ES-I3 (cell line): ENCODE results near the gene GALNT17.
"Not testable (repeated sequence)": the region's sequence is repeated elsewhere in the genome, so short reads cannot be mapped to it uniquely, and the experiment has no call there.

ENCODE experiments used
- H3K36me3 ChIP-seq: 2 replicates; pipeline ENCODE4 v1.6.1; 2013; ENCODE audit warnings: mild to moderate bottlenecking, low read length, control low read depth, moderate library complexity; ENCODE audit not compliant: insufficient read depth
- H3K4me1 ChIP-seq: 2 replicates; pipeline ENCODE4 v1.6.1; 2013; ENCODE audit warnings: mild to moderate bottlenecking, control low read depth, low read length; ENCODE audit not compliant: insufficient read depth
- H3K9ac ChIP-seq: 2 replicates; pipeline ENCODE4 v1.6.1; 2013; ENCODE audit warnings: low read depth, mild to moderate bottlenecking, low read length, moderate library complexity
- H3K9me3 ChIP-seq: 2 replicates; pipeline ENCODE4 v1.6.1; 2013; ENCODE audit warnings: mild to moderate bottlenecking, low read length, moderate library complexity; ENCODE audit not compliant: control insufficient read depth, insufficient read depth

GALNT17 gene

DNA sequence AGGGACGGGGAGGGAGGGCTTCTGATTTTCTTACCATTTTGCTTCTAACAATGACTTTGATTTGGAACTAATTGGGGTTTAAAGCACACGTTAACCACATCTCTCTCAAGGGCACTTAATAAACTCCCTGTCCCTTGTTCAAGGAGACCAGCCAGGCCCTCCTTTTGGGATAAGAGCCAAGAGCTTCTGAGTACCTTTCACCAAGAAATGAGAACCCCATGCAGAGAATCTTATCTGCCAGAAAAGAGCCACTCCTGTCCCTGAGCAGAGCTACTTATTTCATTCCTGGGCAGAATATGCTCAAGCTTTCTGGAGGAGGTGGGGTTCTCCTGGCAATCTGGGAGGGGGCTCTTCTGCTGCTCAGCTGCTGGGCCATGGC is 574.6 kb downstream of the GALNT17 start:
- Histone ChIP-seq H3K36me3 (peaks cover 2% of the 10 kb centered on the region; the same call in 1 of the 2 replicates), H3K9me3 (peaks cover 14% of the 10 kb centered on the region), H3K9ac (no peak overlapping the region), H3K4me1 (no peaks in the 10 kb centered on the region)

DNA sequence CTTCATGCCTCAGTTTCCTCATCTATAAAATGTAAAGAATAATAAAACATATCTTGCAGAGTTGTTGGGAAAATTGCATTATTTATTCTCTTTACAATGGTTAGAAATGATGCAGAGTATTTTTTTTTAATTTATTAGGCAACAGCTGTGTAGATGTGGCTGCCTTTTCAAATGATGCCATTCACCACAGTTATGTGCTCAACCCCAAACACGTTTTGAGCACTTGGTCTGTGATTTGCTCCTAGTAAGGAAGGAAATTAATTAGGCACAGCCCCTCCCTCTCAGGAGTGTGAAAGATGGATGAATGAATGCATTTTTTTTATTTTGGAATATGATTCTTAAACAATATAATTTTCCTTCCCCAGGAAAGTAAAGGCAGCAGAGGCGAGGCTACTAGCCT is 575.1 kb downstream of the GALNT17 start:
- Histone ChIP-seq H3K9me3 (peaks cover 14% of the 10 kb centered on the region), H3K4me1 (no peaks in the 10 kb centered on the region), H3K36me3 (peaks cover 2% of the 10 kb centered on the region; the same call in 1 of the 2 replicates), H3K9ac (no peak overlapping the region)

DNA sequence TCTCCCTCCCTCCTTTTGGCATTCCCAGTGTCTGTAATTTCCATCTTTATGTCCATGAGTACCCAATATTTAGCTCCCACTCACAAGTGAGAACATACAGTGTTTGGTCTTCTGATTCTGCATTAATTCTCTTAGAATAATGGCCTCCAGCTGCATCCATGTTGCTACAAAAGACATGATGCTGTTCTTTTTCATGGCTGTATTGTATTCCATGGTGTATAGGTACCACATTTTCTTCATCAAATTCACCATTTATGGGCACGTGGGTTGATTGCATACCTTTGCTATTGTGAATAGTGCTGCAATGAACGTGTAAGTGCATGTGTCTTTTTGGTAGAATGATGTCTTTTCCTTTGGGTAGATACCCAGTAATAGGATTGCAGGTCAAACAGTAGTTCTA is 576.8 kb downstream of the GALNT17 start:
- H3K4me1 ChIP-seq, result no peaks in the 10 kb centered on the region
- no peak overlapping the region for H3K9ac ChIP-seq
- H3K36me3 ChIP-seq, result peaks cover 2% of the 10 kb centered on the region; the same call in 1 of the 2 replicates
- H3K9me3 ChIP-seq, result peaks cover 14% of the 10 kb centered on the region

DNA sequence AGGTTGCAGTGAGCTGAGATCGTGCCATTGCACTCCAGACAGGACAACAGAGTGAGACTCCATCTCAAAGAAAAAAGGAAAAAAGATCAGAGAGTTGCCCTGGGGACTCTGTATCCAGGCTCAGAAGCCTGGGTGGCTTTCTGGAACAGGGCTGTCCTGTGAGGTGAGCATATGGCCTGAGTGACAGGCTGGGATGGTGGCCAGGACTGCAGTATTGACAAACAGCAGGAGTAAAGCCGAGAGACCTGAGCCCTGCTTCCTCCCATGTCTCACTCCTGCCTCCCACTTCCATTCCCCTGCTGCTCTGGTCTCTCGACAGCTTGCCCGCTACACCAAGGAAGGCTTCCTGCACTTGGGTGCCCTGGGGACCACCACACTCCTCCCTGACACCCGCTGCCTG is 578.5 kb downstream of the GALNT17 start:
- H3K9ac ChIP-seq, result no peak overlapping the region
- H3K9me3 ChIP-seq, result peaks cover 14% of the 10 kb centered on the region
- H3K36me3 ChIP-seq, result peaks cover 2% of the 10 kb centered on the region; the same call in 1 of the 2 replicates
- no peaks in the 10 kb centered on the region for H3K4me1 ChIP-seq

DNA sequence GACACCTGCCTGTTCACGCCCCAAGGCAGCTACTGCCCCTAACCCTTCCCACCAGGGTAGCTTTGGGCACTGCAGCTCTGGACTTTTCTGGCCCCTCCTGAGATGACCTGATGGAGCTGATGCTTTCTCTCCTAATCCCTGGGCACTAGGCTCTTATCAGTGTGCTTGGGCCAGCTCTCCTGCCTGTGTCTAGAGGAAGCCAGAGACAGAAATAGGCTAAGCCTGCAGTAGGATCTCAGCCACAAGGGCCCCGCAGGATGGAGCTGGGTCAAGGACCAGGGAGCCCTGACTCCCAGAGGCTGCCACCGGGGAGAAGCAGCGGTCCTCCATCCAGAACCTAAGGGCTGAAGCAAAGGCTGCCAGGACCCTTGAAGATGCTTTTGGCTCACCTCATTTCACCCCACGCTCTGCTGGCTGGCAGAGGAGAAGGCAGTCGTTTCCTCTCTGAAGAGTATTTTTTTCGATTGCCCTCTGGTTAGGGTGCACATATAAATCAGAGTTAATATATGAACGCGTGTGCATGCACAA is 580.8 kb downstream of the GALNT17 start:
- Histone ChIP-seq H3K36me3 (no peaks in the 10 kb centered on the region), H3K9ac (no peak overlapping the region), H3K9me3 (peaks cover under 1% of the 10 kb centered on the region), H3K4me1 (no peaks in the 10 kb centered on the region)

DNA sequence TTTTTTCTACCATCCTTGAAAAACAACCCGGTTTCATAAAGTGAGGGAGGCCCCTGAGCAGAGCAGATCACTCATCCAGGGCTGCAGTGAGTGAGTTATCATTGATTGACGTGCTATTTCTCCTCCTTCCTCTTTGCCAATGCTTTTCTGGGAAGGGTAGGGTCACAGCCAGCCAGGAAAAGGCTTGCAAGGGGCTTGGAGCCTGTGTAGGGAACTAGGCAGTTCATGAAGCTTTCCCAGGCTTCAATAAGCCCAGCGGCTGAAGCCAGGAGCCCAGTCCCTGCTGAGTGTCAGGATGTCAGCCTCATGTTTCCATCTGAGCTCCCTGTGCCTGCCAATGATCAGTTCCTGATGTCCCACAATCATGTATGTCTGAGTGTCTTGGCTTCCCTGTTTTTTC is 584.7 kb downstream of the GALNT17 start:
- Histone ChIP-seq H3K4me1 (no peaks in the 10 kb centered on the region), H3K36me3 (no peaks in the 10 kb centered on the region), H3K9ac (no peak overlapping the region), H3K9me3 (peaks cover 5% of the 10 kb centered on the region; the same call in 1 of the 2 replicates)

DNA sequence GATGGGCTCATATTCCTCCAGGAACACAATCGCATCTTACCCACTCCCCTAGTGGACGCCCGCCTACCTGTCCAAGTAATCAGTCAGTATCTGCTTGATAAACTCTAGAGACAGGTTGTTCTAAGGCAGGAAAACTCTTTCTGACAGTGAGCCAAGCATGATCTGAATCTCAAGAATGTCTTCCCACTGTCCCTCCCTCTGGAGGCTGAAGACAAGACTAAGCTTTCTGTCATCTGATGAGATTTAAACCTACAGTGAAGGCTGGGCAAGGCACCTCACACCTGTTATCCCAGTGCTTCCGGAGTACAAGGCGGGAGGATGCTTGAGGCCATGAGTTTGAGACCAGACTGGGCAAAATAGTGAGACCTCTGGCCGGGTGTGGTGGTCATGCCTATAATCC is 586.6 kb downstream of the GALNT17 start:
- H3K4me1 ChIP-seq, result no peaks in the 10 kb centered on the region
- H3K9me3 ChIP-seq, result peaks cover 5% of the 10 kb centered on the region; the same call in 1 of the 2 replicates
- H3K36me3 ChIP-seq, result no peaks in the 10 kb centered on the region
- no peak overlapping the region for H3K9ac ChIP-seq

GRCh38 chr7:71721742-71722141 is 589.8 kb downstream of the GALNT17 start:
- peaks cover 5% of the 10 kb centered on the region; the same call in 1 of the 2 replicates for H3K9me3 ChIP-seq
- no peak overlapping the region for H3K9ac ChIP-seq
- no peaks in the 10 kb centered on the region for H3K4me1 ChIP-seq
- H3K36me3 ChIP-seq, result no peaks in the 10 kb centered on the region

DNA sequence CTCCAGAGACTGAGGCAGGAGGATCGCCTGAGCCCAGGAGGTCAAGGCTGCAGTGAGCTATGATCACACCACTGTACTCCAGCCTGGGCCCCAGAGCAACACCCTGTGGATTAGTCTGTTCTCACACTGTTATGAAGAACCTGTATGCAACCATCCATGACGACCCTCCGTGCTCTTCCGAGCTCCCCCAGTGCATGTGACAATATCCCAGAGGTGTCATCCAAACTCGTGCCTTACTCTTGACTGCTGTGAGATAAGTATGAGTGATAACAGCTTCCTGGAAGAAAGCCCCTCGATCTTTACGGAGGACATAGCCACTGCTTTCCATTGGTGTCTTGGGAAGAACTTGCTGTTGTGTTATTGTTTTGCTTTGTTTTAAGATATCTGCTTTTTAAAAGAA is 591.9 kb downstream of the GALNT17 start:
- Histone ChIP-seq H3K36me3 (no peaks in the 10 kb centered on the region), H3K4me1 (no peaks in the 10 kb centered on the region), H3K9me3 (peaks cover 5% of the 10 kb centered on the region; the same call in 1 of the 2 replicates), H3K9ac (no peak overlapping the region)

GRCh38 chr7:71727347-71727746 is 595.4 kb downstream of the GALNT17 start:
- no peaks in the 10 kb centered on the region for H3K36me3 ChIP-seq
- H3K4me1 ChIP-seq, result no peaks in the 10 kb centered on the region
- no peaks in the 10 kb centered on the region for H3K9me3 ChIP-seq
- H3K9ac ChIP-seq, result no peak overlapping the region

- Histone ChIP-seq H3K9me3 (no peaks in the 10 kb centered on the region), H3K9ac (no peak overlapping the region), H3K4me1 (peaks cover 4% of the 10 kb centered on the region; the same call in 1 of the 2 replicates), H3K36me3 (no peaks in the 10 kb centered on the region)
Observed at GRCh38 chr7:71731740-71732139, 599.8 kb downstream of the GALNT17 start.

GRCh38 chr7:71733107-71733870 is 601.3 kb downstream of the GALNT17 start:
- Histone ChIP-seq H3K9me3 (no peaks in the 10 kb centered on the region), H3K9ac (peak overlapping the region; percentile 35; the same call in 1 of the 2 replicates), H3K4me1 (peaks cover 4% of the 10 kb centered on the region; the same call in 1 of the 2 replicates), H3K36me3 (no peaks in the 10 kb centered on the region)

DNA sequence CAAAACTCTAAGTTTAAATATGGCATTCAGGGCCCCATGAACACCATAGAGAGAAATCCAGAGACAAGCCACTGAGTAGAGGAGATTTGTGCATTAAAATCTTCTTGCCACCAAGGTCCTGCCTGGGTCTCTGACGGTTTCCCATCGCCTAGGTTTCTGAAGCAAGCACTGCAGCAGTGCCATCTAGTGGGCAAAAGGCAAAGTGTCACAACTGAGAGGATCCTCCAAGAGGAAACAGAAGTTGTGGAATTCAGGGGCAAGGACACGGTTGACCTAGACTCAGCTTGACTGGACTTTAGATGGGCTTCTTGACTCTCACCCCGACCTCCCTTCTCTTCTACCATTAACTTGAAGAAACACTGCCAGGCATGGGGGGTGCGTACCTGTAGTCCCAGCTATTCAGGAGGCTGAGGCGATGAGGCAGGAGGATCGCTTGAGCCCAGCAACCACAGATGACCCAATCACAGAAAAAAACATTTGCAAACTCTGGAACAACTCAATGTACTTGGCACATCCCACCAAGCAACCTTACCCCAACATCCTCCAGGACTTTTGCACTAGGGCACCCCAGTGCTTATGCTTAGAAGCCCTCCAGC is 604.1 kb downstream of the GALNT17 start:
- Histone ChIP-seq H3K4me1 (peaks cover 16% of the 10 kb centered on the region), H3K9ac (no peak overlapping the region), H3K9me3 (no peaks in the 10 kb centered on the region), H3K36me3 (no peaks in the 10 kb centered on the region)

DNA sequence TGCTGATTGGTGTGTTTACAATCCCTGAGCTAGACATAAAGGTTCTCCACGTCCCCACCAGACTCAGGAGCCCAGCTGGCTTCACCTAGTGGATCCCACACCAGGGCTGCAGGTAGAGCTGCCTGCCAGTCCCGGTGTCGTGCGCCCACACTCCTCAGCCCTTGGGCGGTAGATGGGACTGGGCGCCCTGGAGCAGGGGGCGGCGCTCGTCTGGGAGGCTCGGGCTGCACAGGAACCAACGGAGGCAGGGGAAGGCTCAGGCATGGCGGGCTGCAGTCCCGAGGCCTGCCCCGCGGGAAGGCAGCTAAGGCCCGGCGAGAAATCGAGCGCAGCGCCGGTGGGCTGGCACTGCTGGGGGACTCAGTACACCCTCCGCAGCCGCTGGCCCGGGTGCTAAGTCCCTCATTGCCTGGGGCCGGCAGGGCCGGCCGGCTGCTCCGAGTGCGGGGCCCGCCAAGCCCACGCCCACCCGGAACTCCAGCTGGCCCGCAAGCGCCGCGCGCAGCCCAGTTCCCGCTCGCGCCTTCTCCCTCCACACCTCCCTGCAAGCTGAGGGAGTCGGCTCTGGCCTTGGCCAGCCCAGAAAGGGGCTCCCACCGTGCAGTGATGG is 606.1 kb downstream of the GALNT17 start:
- H3K9ac ChIP-seq, H3K36me3 ChIP-seq: not testable (repeated sequence)

More for the DNA sequence above, 606.1 kb downstream of the GALNT17 start:
- H3K9me3 ChIP-seq, result not testable (repeated sequence)
- peaks cover 16% of the 10 kb centered on the region for H3K4me1 ChIP-seq
